PC-3 (cell line): ENCODE measurements around the gene GAS2L3. TPM values are rescaled to one million over a fixed set of nuclear protein-coding genes. Genes with fewer than 3 reads are reported as not detected.

Source experiments
- ATAC-seq: fragments of 200-7000 bp; cut with Tn5 transposase; 2 replicates; pipeline ENCODE4 v1.9.1; 2020; ENCODE audit warnings: mild to moderate bottlenecking, moderate library complexity
- BruUV-seq: library from RNA; stranded (reverse); fragments of 400-500 nt; replicated peaks from 2 replicates; lab custom pipeline; 2021; lab: Mats Ljungman, UMichigan
- CTCF ChIA-PET: fragments of 300-600 bp; sonication (Branson Sonifier 250); formaldehyde crosslinking; loops from one replicate; lab custom pipeline; 2022; ENCODE audit warnings: antibody characterized with exemption; lab: Charles Lee
- POLR2A ChIA-PET: fragments of 300-600 bp; sonication (Branson Sonifier 250); formaldehyde crosslinking; loops from one replicate; lab custom pipeline; 2022; ENCODE audit warnings: antibody characterized with exemption; ENCODE audit not compliant: unreplicated experiment; lab: Charles Lee
- DNase-seq: peaks from one replicate; pipeline ENCODE4 v3.0.0-alpha.2; 2015
- H2AFZ ChIP-seq: fragments of 300-600 bp; sonication (generic); 2 replicates; pipeline ENCODE4 v1.6.0; 2016; ENCODE audit warnings: antibody characterized with exemption, low read length
- H3F3A ChIP-seq: fragments of 300-600 bp; sonication (generic); one replicate; pipeline ENCODE4 v1.6.0; 2017; ENCODE audit warnings: antibody characterized with exemption, low read length, control low read depth, mild to moderate bottlenecking; ENCODE audit not compliant: unreplicated experiment
- H3K27ac ChIP-seq: fragments of 300-600 bp; sonication (generic); 2 replicates; pipeline ENCODE4 v1.5.1; 2016; ENCODE audit warnings: mild to moderate bottlenecking, low read length
- H3K27me3 ChIP-seq: fragments of 300-600 bp; sonication (generic); 2 replicates; pipeline ENCODE4 v1.6.1; 2016; ENCODE audit warnings: low read length, mixed read lengths
- H3K36me3 ChIP-seq: fragments of 300-600 bp; sonication (generic); 2 replicates; pipeline ENCODE4 v1.6.1; 2016; ENCODE audit warnings: low read depth, mixed run types, low read length, mixed read lengths
- H3K4me1 ChIP-seq: fragments of 300-600 bp; sonication (generic); 2 replicates; pipeline ENCODE4 v1.5.1; 2016; ENCODE audit warnings: low read length; ENCODE audit not compliant: insufficient read depth
- H3K4me2 ChIP-seq: fragments of 300-600 bp; sonication (generic); 2 replicates; pipeline ENCODE4 v1.6.0; 2016; ENCODE audit warnings: low read length
- H3K4me3 ChIP-seq: fragments of 300-600 bp; sonication (generic); 2 replicates; pipeline ENCODE4 v1.5.1; 2016; ENCODE audit warnings: mild to moderate bottlenecking, low read length, mixed read lengths
- H3K79me2 ChIP-seq: fragments of 300-600 bp; sonication (generic); 2 replicates; pipeline ENCODE4 v1.6.1; 2017; ENCODE audit warnings: low read length, mixed read lengths
- H3K9ac ChIP-seq: fragments of 300-600 bp; sonication (generic); 2 replicates; pipeline ENCODE4 v1.6.0; 2016; ENCODE audit warnings: mild to moderate bottlenecking, low read length
- H3K9me2 ChIP-seq: fragments of 300-600 bp; sonication (generic); replicated peaks from 2 replicates; pipeline ENCODE4 v1.6.1; 2016; ENCODE audit warnings: mixed run types, low read length, mixed read lengths
- H3K9me3 ChIP-seq: fragments of 300-600 bp; sonication (generic); 2 replicates; pipeline ENCODE4 v1.6.1; 2016; ENCODE audit warnings: low read length, mixed read lengths
- H4K20me1 ChIP-seq: fragments of 300-600 bp; sonication (generic); 2 replicates; pipeline ENCODE4 v1.6.1; 2016; ENCODE audit warnings: low read length, mixed read lengths
- CTCF ChIP-seq: fragments of 300-600 bp; sonication (generic); conservative IDR thresholded peaks from 2 replicates; pipeline ENCODE4 v1.5.1; 2017; ENCODE audit warnings: antibody characterized with exemption, low read depth, mild to moderate bottlenecking, low read length
- EZH2 ChIP-seq: fragments of 300-600 bp; sonication (generic); IDR thresholded peaks from one replicate; pipeline ENCODE4 v1.6.1; 2017; ENCODE audit warnings: antibody characterized with exemption, mild to moderate bottlenecking, low read length; ENCODE audit not compliant: unreplicated experiment
- EZH2phosphoT487 ChIP-seq: fragments of 300-600 bp; sonication (generic); IDR thresholded peaks from 2 replicates; pipeline ENCODE4 v1.6.1; 2018; ENCODE audit warnings: mild to moderate bottlenecking, antibody characterized with exemption, low read length, borderline replicate concordance
- intact Hi-C: fragments of 100-400 bp; cut with micrococcal nuclease; formaldehyde crosslinking; loops from 2 replicates; pipeline ENCODE4 v1.9.0; 2023
- total RNA-seq: library from RNA; depleted of rRNA; stranded (reverse); fragments of >200 nt; gene quantifications from 2 replicates; pipeline ENCODE4 v1.2.3, GENCODE V29; 2014

The GAS2L3 gene
- total RNA-seq, 1 experiment from 2014 or later = 27.8 TPM

GRCh38 chr12:100643246-100643645, 69.8 kb downstream of the GAS2L3 start:
- intact Hi-C loops = no loop called here
- ChIA-PET CTCF (no interaction called here), POLR2A (no interaction called here)
- no peaks in the 10 kb centered on the region for H3K36me3 ChIP-seq
- H3K79me2 ChIP-seq = no peaks in the 10 kb centered on the region
- H3K9me2 ChIP-seq = no peaks in the 10 kb centered on the region
- no peak overlapping the region for H2AFZ ChIP-seq
- no peak overlapping the region for H3K9ac ChIP-seq
- no peak overlapping the region for H3K27ac ChIP-seq
- no peak overlapping the region for H3K4me2 ChIP-seq
- BruUV-seq = no TSS peak
- DNase-seq (peak; percentile 16), ATAC-seq (no peak)
- H3K4me3 ChIP-seq = no peak overlapping the region
- no peaks in the 10 kb centered on the region for H3K27me3 ChIP-seq
- H3K9me3 ChIP-seq = no peaks in the 10 kb centered on the region
- no peaks in the 10 kb centered on the region for H3F3A ChIP-seq
- TF ChIP-seq EZH2 = no peak
- no peak for TF ChIP-seq CTCF
- no peak for TF ChIP-seq EZH2phosphoT487
- H3K4me1 ChIP-seq = no peaks in the 10 kb centered on the region
- H4K20me1 ChIP-seq = no peaks in the 10 kb centered on the region

- ATAC-seq = no peak
- ChIA-PET CTCF (no interaction called here), POLR2A (no interaction called here)
- Histone ChIP-seq H3K4me2 (no peak overlapping the region), H2AFZ (no peak overlapping the region), H3K4me3 (no peak overlapping the region), H3F3A (no peaks in the 10 kb centered on the region), H4K20me1 (no peaks in the 10 kb centered on the region), H3K9me2 (no peaks in the 10 kb centered on the region), H3K79me2 (no peaks in the 10 kb centered on the region), H3K27ac (no peak overlapping the region), H3K36me3 (no peaks in the 10 kb centered on the region), H3K9me3 (no peaks in the 10 kb centered on the region), H3K27me3 (no peaks in the 10 kb centered on the region), H3K4me1 (no peaks in the 10 kb centered on the region), H3K9ac (no peak overlapping the region)
- TF ChIP-seq CTCF = no peak
- no TSS peak for BruUV-seq
- no peak for DNase-seq
- intact Hi-C loops = no loop called here
Measured at GRCh38 chr12:100646896-100647295, 73.4 kb downstream of the GAS2L3 start.

DNA sequence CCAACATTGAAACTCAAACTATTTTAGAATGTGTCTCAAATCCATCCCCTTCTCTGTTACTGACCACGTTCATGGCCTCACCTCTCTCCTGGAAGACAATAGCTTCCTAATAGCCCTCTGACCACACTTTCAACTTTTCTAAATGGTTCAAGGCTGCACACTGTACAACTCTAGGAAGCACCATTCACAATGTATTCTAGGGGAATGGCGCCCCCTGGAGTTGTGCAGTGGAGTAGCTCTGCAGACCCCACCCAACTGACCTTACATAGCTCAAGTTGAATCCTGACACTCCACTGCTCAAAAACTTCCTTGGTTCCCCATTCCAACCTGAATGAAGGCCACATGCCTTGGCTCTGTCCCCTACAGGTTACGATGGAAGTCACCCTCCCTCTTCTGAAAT, 77.6 kb downstream of the GAS2L3 start:
- TF ChIP-seq CTCF (peak; percentile 48), EZH2 (no peak)
- no peak for DNase-seq
- Histone ChIP-seq H3K4me2 (no peak overlapping the region), H3F3A (no peaks in the 10 kb centered on the region), H3K79me2 (no peaks in the 10 kb centered on the region), H3K9ac (no peak overlapping the region), H3K36me3 (no peaks in the 10 kb centered on the region), H3K9me2 (no peaks in the 10 kb centered on the region), H2AFZ (no peak overlapping the region), H4K20me1 (no peaks in the 10 kb centered on the region), H3K4me1 (no peaks in the 10 kb centered on the region), H3K9me3 (no peaks in the 10 kb centered on the region), H3K27me3 (peaks cover 18% of the 10 kb centered on the region; the same call in 1 of the 2 replicates), H3K4me3 (no peak overlapping the region), H3K27ac (no peak overlapping the region)
- no peak for ATAC-seq
- POLR2A ChIA-PET = no interaction called here
- CTCF ChIA-PET = interaction anchor here (0.6 kb wide), 1 partner anchor 96 kb away, joined by 3 read pairs; no protein-coding TSS in a partner anchor
- BruUV-seq = no TSS peak
- intact Hi-C loops = no loop called here
